ENCODE results near the gene TEX38.

GRCh38 chr1:46671554-46671953, at the start of gene TEX38:
- no peak for TF ChIP-seq POLR2A (IDR thresholded peaks at IDR 0.05; ENCODE audit: extremely low read depth, insufficient read length)
- no peak for TF ChIP-seq CTCF (IDR thresholded peaks at IDR 0.05; ENCODE audit: low read depth, low read length)
- no peak for TF ChIP-seq MAX (IDR thresholded peaks at IDR 0.05; ENCODE audit: low read depth, low read length)
